PC-9 (cell line): ENCODE measurements around the gene TANC1.

Source experiments
- CTCF ChIP-seq: fragments of 200-600 bp; sonication (generic); conservative IDR thresholded peaks from 2 replicates; pipeline ENCODE4 v1.6.1; 2017; ENCODE audit warnings: mixed run types, antibody characterized with exemption, mild to moderate bottlenecking, moderate library complexity
- EZH2 ChIP-seq: fragments of 200-600 bp; sonication (generic); IDR thresholded peaks from 2 replicates; pipeline ENCODE4 v1.8.0; 2017; ENCODE audit warnings: antibody characterized with exemption, low read depth

DNA sequence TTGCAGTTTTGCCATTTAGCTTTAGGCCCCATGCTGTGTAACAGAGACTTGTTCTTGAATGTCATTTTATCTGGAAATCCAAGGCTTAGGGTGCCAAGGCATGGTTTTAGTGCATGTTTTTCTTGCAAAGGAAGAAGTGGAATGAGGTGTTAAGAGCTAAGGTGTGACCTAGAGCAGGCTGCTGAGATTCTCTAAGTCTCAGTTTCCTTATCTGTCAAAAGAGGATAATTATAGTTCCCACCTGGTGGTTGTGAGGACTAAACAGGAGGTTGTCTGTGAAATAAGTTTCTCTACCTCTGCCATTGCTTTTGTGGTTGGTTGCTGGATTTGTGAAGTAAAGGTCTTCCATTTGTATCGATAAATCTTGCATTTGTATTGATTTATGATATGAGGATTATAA is 82.0 kb downstream of the TANC1 start:
- no peak for TF ChIP-seq CTCF
- no peak for TF ChIP-seq EZH2
